GM10266 (cell line): ENCODE measurements around the gene AGBL5.
"Not testable (repeated sequence)": the region's sequence is repeated elsewhere in the genome, so short reads cannot be mapped to it uniquely, and the experiment has no call there.

ENCODE experiments used
- DNase-seq: peaks from one replicate; pipeline ENCODE4 v3.0.0; 2012; ENCODE audit errors: extremely low spot score
- CTCF ChIP-seq: IDR thresholded peaks from 2 replicates; pipeline ENCODE4 v1.5.1; 2012; ENCODE audit warnings: mild to moderate bottlenecking, low read depth; ENCODE audit not compliant: control insufficient read depth, insufficient read depth; ENCODE audit errors: missing control alignments

The AGBL5 gene

GRCh38 chr2:27118525-27119329 lies 67.3 kb downstream of the AGBL5 start, which contains the start of gene CGREF1:
Gene CGREF1 (minus strand): TSS chr2:27119128. CDS start chr2:27104366, 14,762 bp downstream.
- TF ChIP-seq CTCF, result no peak
- DNase-seq, result no peak

- DNase-seq, result not testable (repeated sequence)
These were observed 67.8 kb downstream of the AGBL5 start for GRCh38 chr2:27119330-27119670.
